WTC11 (cell line): ENCODE data around the gene ZC3H14. TPM values are rescaled to one million over a fixed set of nuclear protein-coding genes. Genes with fewer than 3 reads are reported as not detected.

ENCODE experiments used
- ATAC-seq: fragments of 200-7000 bp; cut with Tn5 transposase; 2 replicates; pipeline ENCODE4 v1.10.0; 2021; ENCODE audit warnings: mild to moderate bottlenecking, moderate library complexity
- CTCF ChIA-PET: fragments of 300-600 bp; sonication (Branson Sonifier 250); formaldehyde crosslinking; loops from one replicate; lab custom pipeline; 2021; ENCODE audit warnings: antibody characterized with exemption; lab: Charles Lee
- POLR2A ChIA-PET: fragments of 350-600 bp; sonication (Branson Sonifier 250); formaldehyde crosslinking; loops from one replicate; lab custom pipeline; 2021; ENCODE audit warnings: antibody characterized with exemption; lab: Charles Lee
- DNase-seq: peaks from one replicate; pipeline ENCODE4 v3.0.0; 2021; ENCODE audit warnings: low spot score
- H3K27ac Mint-ChIP-seq: 2 replicates; pipeline ENCODE4 v1.8.0; 2021; ENCODE audit warnings: mixed read lengths
- H3K27me3 Mint-ChIP-seq: 2 replicates; pipeline ENCODE4 v1.8.0; 2021; ENCODE audit warnings: low read depth, mild to moderate bottlenecking, moderate library complexity, mixed read lengths
- H3K36me3 Mint-ChIP-seq: 2 replicates; pipeline ENCODE4 v1.8.0; 2021; ENCODE audit warnings: mixed read lengths
- H3K4me1 Mint-ChIP-seq: 2 replicates; pipeline ENCODE4 v1.8.0; 2022; ENCODE audit warnings: mixed read lengths
- H3K4me3 Mint-ChIP-seq: 2 replicates; pipeline ENCODE4 v1.8.0; 2021; ENCODE audit warnings: mild to moderate bottlenecking, moderate library complexity, mixed read lengths
- H3K9me3 Mint-ChIP-seq: 2 replicates; pipeline ENCODE4 v1.8.0; 2021; ENCODE audit warnings: mixed read lengths
- E2F4 ChIP-seq: sonication (generic); formaldehyde crosslinking; IDR thresholded peaks from 2 replicates; pipeline ENCODE4 v1.8.1; 2022; ENCODE audit warnings: low read depth, mild to moderate bottlenecking, moderate library complexity, missing genetic modification reagents, borderline replicate concordance
- ESRRA ChIP-seq: sonication (generic); formaldehyde crosslinking; IDR thresholded peaks from 2 replicates; pipeline ENCODE4 v1.8.1; 2022; ENCODE audit warnings: mild to moderate bottlenecking, missing genetic modification reagents, borderline replicate concordance
- FOXP1 ChIP-seq: sonication (generic); formaldehyde crosslinking; IDR thresholded peaks from 2 replicates; pipeline ENCODE4 v1.8.0; 2022; ENCODE audit warnings: missing genetic modification reagents, mild to moderate bottlenecking, moderate library complexity, borderline replicate concordance
- FOXP4 ChIP-seq: sonication (generic); formaldehyde crosslinking; IDR thresholded peaks from 2 replicates; pipeline ENCODE4 v1.8.0; 2022; ENCODE audit warnings: mild to moderate bottlenecking, missing genetic modification reagents
- HMGA2 ChIP-seq: fragments of 250-450 bp; sonication (Bioruptor Pico); IDR thresholded peaks from 2 replicates; pipeline ENCODE4 v1.4.0; 2021; ENCODE audit warnings: mild to moderate bottlenecking, moderate library complexity
- NR1H2 ChIP-seq: sonication (generic); formaldehyde crosslinking; IDR thresholded peaks from 2 replicates; pipeline ENCODE4 v1.9.0; 2021; ENCODE audit warnings: mild to moderate bottlenecking, moderate library complexity, missing genetic modification reagents
- NR2C2 ChIP-seq: sonication (generic); formaldehyde crosslinking; IDR thresholded peaks from 2 replicates; pipeline ENCODE4 v1.8.0; 2022; ENCODE audit warnings: mild to moderate bottlenecking, missing genetic modification reagents
- OVOL2 ChIP-seq: fragments of 250-450 bp; sonication (Bioruptor Pico); IDR thresholded peaks from 2 replicates; pipeline ENCODE4 v1.9.0; 2021; ENCODE audit warnings: mild to moderate bottlenecking, borderline replicate concordance
- PRDM15 ChIP-seq: sonication (generic); formaldehyde crosslinking; IDR thresholded peaks from 2 replicates; pipeline ENCODE4 v1.8.0; 2022; ENCODE audit warnings: missing genetic modification reagents
- RELA ChIP-seq: sonication (generic); formaldehyde crosslinking; IDR thresholded peaks from 2 replicates; pipeline ENCODE4 v1.8.1; 2022; ENCODE audit warnings: missing genetic modification reagents, mild to moderate bottlenecking, borderline replicate concordance
- SMAD3 ChIP-seq: sonication (generic); formaldehyde crosslinking; IDR thresholded peaks from 2 replicates; pipeline ENCODE4 v1.8.0; 2022; ENCODE audit warnings: missing genetic modification reagents, mild to moderate bottlenecking, borderline replicate concordance
- TCF7 ChIP-seq: sonication (generic); formaldehyde crosslinking; IDR thresholded peaks from 2 replicates; pipeline ENCODE4 v1.8.0; 2022; ENCODE audit warnings: mild to moderate bottlenecking, low read depth, missing genetic modification reagents, moderate library complexity
- TP53 ChIP-seq: sonication (generic); formaldehyde crosslinking; IDR thresholded peaks from 2 replicates; pipeline ENCODE4 v1.8.1; 2023; ENCODE audit warnings: mild to moderate bottlenecking, missing genetic modification reagents
- USF2 ChIP-seq: sonication (generic); formaldehyde crosslinking; IDR thresholded peaks from 2 replicates; pipeline ENCODE4 v1.8.1; 2023; ENCODE audit warnings: mild to moderate bottlenecking, missing genetic modification reagents, moderate library complexity
- ZBTB21 ChIP-seq: sonication (generic); formaldehyde crosslinking; IDR thresholded peaks from 2 replicates; pipeline ENCODE4 v1.8.1; 2023; ENCODE audit warnings: mild to moderate bottlenecking, missing genetic modification reagents, borderline replicate concordance
- ZNF317 ChIP-seq: sonication (generic); formaldehyde crosslinking; IDR thresholded peaks from 2 replicates; pipeline ENCODE4 v1.8.1; 2023; ENCODE audit warnings: low read depth, mild to moderate bottlenecking, moderate library complexity, missing genetic modification reagents, borderline replicate concordance
- ZNF416 ChIP-seq: fragments of 250-450 bp; sonication (Bioruptor Pico); IDR thresholded peaks from 2 replicates; pipeline ENCODE4 v1.9.0; 2021; ENCODE audit warnings: mild to moderate bottlenecking, inconsistent platforms
- ZNF512 ChIP-seq: sonication (generic); formaldehyde crosslinking; IDR thresholded peaks from 2 replicates; pipeline ENCODE4 v1.8.1; 2022; ENCODE audit warnings: missing genetic modification reagents, borderline replicate concordance
- total RNA-seq: library from RNA; stranded (reverse); gene quantifications from 3 replicates; pipeline ENCODE4 v1.2.3, GENCODE V29; 2021

Gene ZC3H14
- total RNA-seq, 1 experiment from 2014 or later, result 64.9 TPM

- TF ChIP-seq PRDM15 (CRISPR knock-in tag) (no peak), HMGA2 (CRISPR knock-in tag) (no peak), USF2 (no peak)
- TF ChIP-seq, all 79 proteins: peak for 0
These were observed 58.3 kb downstream of the ZC3H14 start (continued) for GRCh38 chr14:88621100-88621499.

GRCh38 chr14:88625671-88626070 lies 62.8 kb downstream of the ZC3H14 start:
- 0 out of 2 replicates have a peak, but pooled peaks have one; percentile 28 for ATAC-seq
- ChIA-PET CTCF (interaction anchor here (1.0 kb wide), 1 partner anchor 7 kb away, joined by 3 read pairs; no protein-coding TSS in a partner anchor), POLR2A (no interaction called here)
- Mint-ChIP-seq H3K9me3 (no peaks in the 10 kb centered on the region), H3K27me3 (no peaks in the 10 kb centered on the region), H3K36me3 (no peaks in the 10 kb centered on the region), H3K4me3 (no peak overlapping the region), H3K27ac (no peak overlapping the region), H3K4me1 (peaks cover 4% of the 10 kb centered on the region)
- DNase-seq, result no peak
- TF ChIP-seq FOXP1 (no peak), RELA (CRISPR knock-in tag) (no peak), FOXP4 (CRISPR knock-in tag) (no peak), E2F4 (CRISPR knock-in tag) (no peak), TP53 (no peak), ESRRA (CRISPR knock-in tag) (no peak), NR1H2 (CRISPR knock-in tag) (no peak), NR2C2 (CRISPR knock-in tag) (no peak), TCF7 (CRISPR knock-in tag) (no peak), OVOL2 (no peak), ZNF416 (no peak), ZNF512 (no peak), ZBTB21 (CRISPR knock-in tag) (no peak), ZNF317 (CRISPR knock-in tag) (no peak), SMAD3 (no peak)
